ENCODE results near the gene KLF16. TPM values are rescaled to one million over a fixed set of nuclear protein-coding genes. Genes with fewer than 3 reads are reported as not detected.

The KLF16 gene
- total RNA-seq, 1 donor from 2014 or later = 5.6 TPM

GRCh38 chr19:1823539-1824251 lies 39.7 kb downstream of the KLF16 start:
- DNase-seq (ENCODE audit: low read depth in 2 of 2) = no peak

DNA sequence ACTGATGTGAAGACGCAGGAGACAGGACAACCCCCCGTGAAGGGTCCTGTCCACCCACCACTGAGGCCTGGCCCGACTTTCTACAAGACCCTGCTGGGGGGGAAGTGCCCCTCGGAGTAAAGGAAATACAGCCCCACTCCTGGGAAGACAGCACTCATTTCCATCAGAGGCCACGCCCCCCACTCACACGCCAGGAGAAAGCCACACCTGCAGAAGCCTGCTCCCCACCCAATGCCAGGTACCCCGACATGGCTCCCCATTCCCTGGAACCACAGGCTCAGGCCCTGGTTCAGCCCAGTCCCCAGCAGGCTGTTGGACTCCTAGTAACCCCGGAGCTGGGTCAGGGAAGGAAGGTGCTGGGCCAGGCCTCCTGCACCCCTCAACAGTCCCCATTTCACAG lies 40.4 kb downstream of the KLF16 start:
- no peak for DNase-seq (ENCODE audit: low read depth in 2 of 2)

GRCh38 chr19:1822210-1822609 lies 41.2 kb downstream of the KLF16 start:
- no peak for DNase-seq (ENCODE audit: low read depth in 2 of 2)

- no peak for DNase-seq (ENCODE audit: low read depth in 2 of 2)
These were observed 43.8 kb downstream of the KLF16 start for GRCh38 chr19:1819341-1820255.

- no peak for DNase-seq (ENCODE audit: low read depth in 2 of 2)
These were observed 44.7 kb downstream of the KLF16 start for GRCh38 chr19:1818549-1819195.

- no peak for DNase-seq (ENCODE audit: low read depth in 2 of 2)
These were observed 45.7 kb downstream of the KLF16 start for GRCh38 chr19:1817553-1818179.

- no peak for DNase-seq (ENCODE audit: low read depth in 2 of 2)
These were observed 46.7 kb downstream of the KLF16 start for GRCh38 chr19:1816530-1817298.

DNA sequence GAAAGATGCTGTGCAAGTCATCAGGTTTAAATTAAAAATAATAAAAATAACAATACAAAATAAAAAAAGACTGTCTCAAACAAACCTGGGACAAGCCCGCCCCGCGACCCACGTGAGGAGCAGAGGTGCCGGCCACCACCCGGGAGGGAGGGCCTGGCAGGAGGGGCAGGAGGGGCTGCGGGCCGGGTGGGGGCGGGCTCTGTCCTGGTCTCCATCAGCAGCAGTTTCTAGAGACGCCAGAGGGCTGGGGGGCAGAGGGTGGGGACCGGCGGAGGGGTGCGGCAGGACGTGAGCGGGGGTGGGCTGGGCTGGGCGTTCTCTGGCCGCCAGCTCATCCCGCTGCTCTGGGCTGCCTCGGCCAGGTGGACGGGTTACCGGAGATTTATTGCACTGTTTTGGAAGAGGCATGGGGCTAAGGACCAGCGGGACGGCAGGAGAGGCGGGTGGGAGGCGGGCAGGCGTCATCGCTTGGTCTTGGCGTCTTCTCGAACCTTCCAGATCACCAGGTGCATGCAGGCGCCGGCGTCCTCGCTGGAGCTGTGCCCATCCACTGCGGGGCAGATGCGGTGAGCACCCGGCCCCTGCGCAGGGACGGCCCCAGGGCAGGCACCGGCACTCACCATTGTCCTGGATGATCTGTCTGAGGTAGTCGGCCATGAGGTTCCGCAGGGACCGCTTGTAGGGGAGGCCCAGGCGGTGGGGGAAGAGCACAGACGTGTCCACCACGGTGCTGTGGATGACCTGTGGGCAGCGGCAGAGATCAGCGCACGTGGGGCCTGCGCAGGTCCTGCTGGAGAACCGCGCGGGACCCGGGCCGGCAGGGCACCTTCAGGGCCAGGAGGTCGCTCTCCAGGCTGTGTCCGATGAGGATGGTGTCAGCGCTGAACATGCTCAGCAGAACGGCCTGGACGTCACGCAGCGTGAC lies 47.5 kb downstream of the KLF16 start:
- DNase-seq (ENCODE audit: low read depth in 2 of 2) = no peak

GRCh38 chr19:1814833-1815604 lies 48.4 kb downstream of the KLF16 start:
- no peak for DNase-seq (ENCODE audit: low read depth in 2 of 2)

DNA sequence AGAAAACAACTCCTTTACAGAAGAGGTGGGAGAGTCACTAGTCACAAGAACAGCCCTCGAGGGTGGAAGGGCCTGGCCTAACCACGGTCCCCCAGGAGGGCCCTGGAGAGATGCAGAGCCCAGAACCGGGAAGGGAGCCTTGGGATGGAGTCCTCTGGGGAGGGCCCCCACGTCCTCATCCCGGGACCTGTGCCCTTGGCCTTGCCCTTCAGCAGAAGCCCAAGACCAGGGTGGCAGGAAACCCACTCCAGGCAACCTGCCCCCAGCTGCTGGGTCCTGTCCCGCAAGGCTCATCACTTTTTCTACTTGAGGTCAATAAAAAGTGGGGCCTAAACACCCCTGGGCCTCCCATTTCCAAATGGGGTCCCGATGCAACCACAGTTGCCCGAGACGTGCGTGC lies 49.0 kb downstream of the KLF16 start:
- DNase-seq (ENCODE audit: low read depth in 2 of 2) = no peak

GRCh38 chr19:1813192-1814182 lies 49.9 kb downstream of the KLF16 start:
- DNase-seq (ENCODE audit: low read depth in 2 of 2) = no peak

DNA sequence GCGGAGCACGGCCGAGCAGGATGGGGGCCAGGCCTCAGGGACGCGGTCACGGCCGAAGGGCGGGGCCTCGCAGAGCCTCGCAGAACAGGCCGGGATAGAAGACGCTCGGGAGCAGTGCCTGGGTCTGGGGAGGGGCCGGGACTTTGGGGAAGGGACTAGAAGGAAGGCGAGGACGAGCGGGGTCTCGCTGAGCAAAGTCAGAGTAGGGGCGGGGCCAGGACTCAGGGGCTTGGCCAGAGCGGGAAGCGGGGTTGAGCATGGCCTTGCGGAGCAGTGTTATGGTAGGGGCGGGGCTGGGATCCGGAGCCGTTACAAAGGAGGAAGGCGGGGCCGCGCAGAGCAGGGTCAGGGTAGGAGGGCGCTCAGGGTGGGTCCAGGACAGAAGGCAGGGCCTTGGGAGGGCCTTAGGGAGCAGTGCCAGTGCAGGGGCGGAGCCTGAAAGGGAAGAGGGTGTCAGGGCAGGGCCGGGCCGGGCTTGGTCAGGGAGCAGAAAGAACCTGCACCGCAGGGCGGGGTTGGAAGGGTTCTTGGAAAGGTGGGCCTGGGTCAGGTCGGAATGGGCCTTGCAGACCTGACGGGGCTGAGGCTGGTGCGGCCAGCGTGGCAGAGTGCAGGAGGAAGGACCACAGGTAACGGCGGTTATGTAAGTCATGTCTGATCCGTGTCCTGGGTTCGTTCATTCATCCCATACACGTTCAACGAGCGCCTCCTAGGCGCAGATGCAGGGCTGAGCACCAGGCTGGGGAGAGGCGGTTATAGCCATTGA lies 50.8 kb downstream of the KLF16 start:
- peak; percentile 82 to 84 for DNase-seq (ENCODE audit: low read depth in 2 of 2)

- DNase-seq (ENCODE audit: low read depth in 2 of 2) = no peak
These were observed 51.4 kb downstream of the KLF16 start, which contains the start of gene ATP8B3 for GRCh38 chr19:1811942-1812425. Gene ATP8B3 (minus strand): TSS chr19:1812276. CDS start chr19:1811736, 540 bp downstream.

DNA sequence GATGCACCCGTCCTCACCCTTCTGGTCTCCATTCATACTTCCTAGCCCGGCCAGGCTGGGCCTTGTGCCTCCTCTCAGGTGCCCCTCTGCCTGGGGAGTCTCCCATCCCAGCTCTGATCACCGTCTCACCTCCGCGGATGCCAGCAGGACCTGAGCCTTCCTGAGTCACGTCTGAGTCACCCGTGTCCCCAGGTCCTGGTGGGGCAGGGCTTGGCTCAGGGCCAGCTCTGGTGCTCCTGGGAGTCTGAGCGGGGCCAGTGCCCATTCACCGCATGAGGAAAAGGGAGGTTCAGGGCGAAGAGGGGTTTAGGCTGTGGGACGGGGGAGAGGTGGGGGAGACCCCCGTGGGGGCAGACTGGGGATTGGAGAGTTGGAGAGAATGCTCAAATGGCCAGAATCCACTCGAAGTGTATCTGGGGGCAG lies 51.9 kb downstream of the KLF16 start:
- peak; percentile 39 to 52 for DNase-seq (ENCODE audit: low read depth in 2 of 2)

- DNase-seq (ENCODE audit: low read depth in 2 of 2) = no peak
These were observed 52.8 kb downstream of the KLF16 start for GRCh38 chr19:1810439-1811160.

GRCh38 chr19:1809678-1810077 lies 53.7 kb downstream of the KLF16 start:
- no peak for DNase-seq (ENCODE audit: low read depth in 2 of 2)
